GM18508 (cell line): ENCODE data around the gene PDRG1.

Experiments
- ATAC-seq: cut with Tn5 transposase; IDR thresholded peaks from one replicate; pipeline ENCODE4 v1.9.1; 2021; ENCODE audit warnings: moderate number of reproducible peaks; ENCODE audit not compliant: insufficient read depth, unreplicated experiment

Gene PDRG1

GRCh38 chr20:31909253-31910070, 42.4 kb downstream of the PDRG1 start:
- ATAC-seq = no peak

- ATAC-seq = no peak
These were observed 43.4 kb downstream of the PDRG1 start for GRCh38 chr20:31908424-31908823.

GRCh38 chr20:31908016-31908415, 43.8 kb downstream of the PDRG1 start:
- no peak for ATAC-seq

- no peak for ATAC-seq
These were observed 44.8 kb downstream of the PDRG1 start for GRCh38 chr20:31907046-31907445.

- ATAC-seq = no peak
These were observed 45.8 kb downstream of the PDRG1 start for GRCh38 chr20:31906001-31906400.

- no peak for ATAC-seq
These were observed 48.0 kb downstream of the PDRG1 start for GRCh38 chr20:31903627-31904386.

GRCh38 chr20:31901615-31902014, 50.2 kb downstream of the PDRG1 start:
- ATAC-seq = no peak

- no peak for ATAC-seq
These were observed 54.3 kb downstream of the PDRG1 start for GRCh38 chr20:31897541-31897940.

- no peak for ATAC-seq
These were observed 55.8 kb downstream of the PDRG1 start for GRCh38 chr20:31896049-31896448.

- no peak for ATAC-seq
These were observed 56.7 kb downstream of the PDRG1 start for GRCh38 chr20:31894980-31895675.
